ENCODE measurements around the gene RPTOR.

GRCh38 chr17:80998748-80999535, 454.3 kb downstream of the RPTOR start:
- TF ChIP-seq POLR2A (IDR thresholded peaks at IDR 0.05; ENCODE audit: low read length) (no peak), GATA1 (IDR thresholded peaks at IDR 0.05; ENCODE audit: low read depth, low read length) (no peak)

Data from erythroblast (primary cell).